ENCODE results near the gene LRRC30.

LRRC30 gene

GRCh38 chr18:7256618-7257425 lies 25.9 kb downstream of the LRRC30 start:
- Histone ChIP-seq H3K9me3 (ENCODE audit: insufficient read depth, low read length) (no peaks in the 10 kb centered on the region), H3F3A (ENCODE audit: insufficient read depth) (no peaks in the 10 kb centered on the region), H3K27ac (ENCODE audit: low read depth, low read length) (no peak overlapping the region), H3K4me2 (ENCODE audit: low read depth, low read length, poor library complexity, severe bottlenecking) (no peak overlapping the region), H3K79me2 (ENCODE audit: insufficient read depth, low read length) (no peaks in the 10 kb centered on the region), H3K4me3 (ENCODE audit: insufficient read depth, low read length, poor library complexity, severe bottlenecking) (no peak overlapping the region), H3K9ac (ENCODE audit: low read length) (no peak overlapping the region), H3K9me2 (replicated peaks; ENCODE audit: insufficient read depth, low read length) (no peaks in the 10 kb centered on the region), H2AFZ (ENCODE audit: low read depth, low read length, severe bottlenecking) (no peak overlapping the region), H3K27me3 (ENCODE audit: low read length) (no peaks in the 10 kb centered on the region), H4K20me1 (ENCODE audit: low read depth, low read length) (no peaks in the 10 kb centered on the region), H3K36me3 (ENCODE audit: low read length) (no peaks in the 10 kb centered on the region)
- TF ChIP-seq CTCF (IDR thresholded peaks at IDR 0.05; ENCODE audit: insufficient read depth, low read length, poor library complexity, severe bottlenecking): no peak
- no peak for TF ChIP-seq EZH2phosphoT487 (conservative IDR thresholded peaks at IDR 0.05; ENCODE audit: low read length)

GRCh38 chr18:7257426-7257740 lies 26.5 kb downstream of the LRRC30 start:
- H3K4me3 ChIP-seq (ENCODE audit: insufficient read depth, low read length, poor library complexity, severe bottlenecking): no peak overlapping the region
- H3K79me2 ChIP-seq (ENCODE audit: insufficient read depth, low read length): no peaks in the 10 kb centered on the region
- H3K9ac ChIP-seq (ENCODE audit: low read length): no peak overlapping the region
- no peak overlapping the region for H2AFZ ChIP-seq (ENCODE audit: low read depth, low read length, severe bottlenecking)
- no peaks in the 10 kb centered on the region for H3K9me3 ChIP-seq (ENCODE audit: insufficient read depth, low read length)
- TF ChIP-seq EZH2phosphoT487 (conservative IDR thresholded peaks at IDR 0.05; ENCODE audit: low read length): no peak
- no peak for TF ChIP-seq CTCF (IDR thresholded peaks at IDR 0.05; ENCODE audit: insufficient read depth, low read length, poor library complexity, severe bottlenecking)
- no peaks in the 10 kb centered on the region for H3K9me2 ChIP-seq (replicated peaks; ENCODE audit: insufficient read depth, low read length)
- H3K27me3 ChIP-seq (ENCODE audit: low read length): no peaks in the 10 kb centered on the region
- no peak overlapping the region for H3K4me2 ChIP-seq (ENCODE audit: low read depth, low read length, poor library complexity, severe bottlenecking)
- H3K36me3 ChIP-seq (ENCODE audit: low read length): no peaks in the 10 kb centered on the region
- no peaks in the 10 kb centered on the region for H4K20me1 ChIP-seq (ENCODE audit: low read depth, low read length)
- H3F3A ChIP-seq (ENCODE audit: insufficient read depth): no peaks in the 10 kb centered on the region
- no peak overlapping the region for H3K27ac ChIP-seq (ENCODE audit: low read depth, low read length)

- Histone ChIP-seq H3K4me3 (ENCODE audit: insufficient read depth, low read length, poor library complexity, severe bottlenecking) (no peak overlapping the region), H3K4me2 (ENCODE audit: low read depth, low read length, poor library complexity, severe bottlenecking) (no peak overlapping the region), H3K79me2 (ENCODE audit: insufficient read depth, low read length) (no peaks in the 10 kb centered on the region), H3K9me2 (replicated peaks; ENCODE audit: insufficient read depth, low read length) (no peaks in the 10 kb centered on the region), H3K9me3 (ENCODE audit: insufficient read depth, low read length) (no peaks in the 10 kb centered on the region), H3K36me3 (ENCODE audit: low read length) (no peaks in the 10 kb centered on the region), H3K9ac (ENCODE audit: low read length) (no peak overlapping the region), H2AFZ (ENCODE audit: low read depth, low read length, severe bottlenecking) (no peak overlapping the region), H3F3A (ENCODE audit: insufficient read depth) (no peaks in the 10 kb centered on the region), H3K27ac (ENCODE audit: low read depth, low read length) (no peak overlapping the region), H4K20me1 (ENCODE audit: low read depth, low read length) (no peaks in the 10 kb centered on the region), H3K27me3 (ENCODE audit: low read length) (no peaks in the 10 kb centered on the region)
- TF ChIP-seq CTCF (IDR thresholded peaks at IDR 0.05; ENCODE audit: insufficient read depth, low read length, poor library complexity, severe bottlenecking) (no peak), EZH2phosphoT487 (conservative IDR thresholded peaks at IDR 0.05; ENCODE audit: low read length) (no peak)
Measured at GRCh38 chr18:7259475-7259874, 28.6 kb downstream of the LRRC30 start.

All from SU-DHL-6 (cell line).